Mesothelial cell of epicardium (in vitro differentiated cells): Measurements from ENCODE around the gene SYCN. TPM values are rescaled to one million over a fixed set of nuclear protein-coding genes. Genes with fewer than 3 reads are reported as not detected.

Experiments used
- DNase-seq, 2 experiments: peaks; one replicate each; pipeline ENCODE4 v3.0.0; 2021; ENCODE audit warnings: low spot score in 2 of 2; ENCODE audit not compliant: unreplicated experiment in 2 of 2
- H3K27ac Mint-ChIP-seq: 2 replicates; pipeline ENCODE4 v1.8.0; 2021; ENCODE audit warnings: mixed read lengths
- H3K27me3 Mint-ChIP-seq: 2 replicates; pipeline ENCODE4 v1.8.0; 2021; ENCODE audit warnings: low read depth, mixed read lengths
- H3K36me3 Mint-ChIP-seq: 2 replicates; pipeline ENCODE4 v1.8.0; 2021; ENCODE audit warnings: mixed read lengths
- H3K4me1 Mint-ChIP-seq: 2 replicates; pipeline ENCODE4 v1.8.0; 2021; ENCODE audit warnings: mixed read lengths
- H3K4me3 Mint-ChIP-seq: 2 replicates; pipeline ENCODE4 v1.8.0; 2021; ENCODE audit warnings: mild to moderate bottlenecking, moderate library complexity, mixed read lengths
- H3K9me3 Mint-ChIP-seq: 2 replicates; pipeline ENCODE4 v1.8.0; 2021; ENCODE audit warnings: mixed read lengths
- total RNA-seq: library from RNA; stranded (reverse); gene quantifications from 3 replicates; pipeline ENCODE4 v1.2.1, GENCODE V29; 2021
- TF ChIP-seq, protein P1 (sequence below): fragments of 200-600 bp; sonication (generic); IDR thresholded peaks from one replicate; pipeline ENCODE4 v1.5.0; 2021; ENCODE audit warnings: antibody characterized with exemption; ENCODE audit not compliant: unreplicated experiment

SYCN gene
- total RNA-seq, 1 donor from 2014 or later = not detected

- peaks cover 2% of the 10 kb centered on the region for H3K4me1 Mint-ChIP-seq
- H3K27me3 Mint-ChIP-seq = no peaks in the 10 kb centered on the region
- no peak for DNase-seq
- no peak overlapping the region for H3K4me3 Mint-ChIP-seq
- peaks cover 6% of the 10 kb centered on the region for H3K9me3 Mint-ChIP-seq
- TF ChIP-seq, protein P1, sequence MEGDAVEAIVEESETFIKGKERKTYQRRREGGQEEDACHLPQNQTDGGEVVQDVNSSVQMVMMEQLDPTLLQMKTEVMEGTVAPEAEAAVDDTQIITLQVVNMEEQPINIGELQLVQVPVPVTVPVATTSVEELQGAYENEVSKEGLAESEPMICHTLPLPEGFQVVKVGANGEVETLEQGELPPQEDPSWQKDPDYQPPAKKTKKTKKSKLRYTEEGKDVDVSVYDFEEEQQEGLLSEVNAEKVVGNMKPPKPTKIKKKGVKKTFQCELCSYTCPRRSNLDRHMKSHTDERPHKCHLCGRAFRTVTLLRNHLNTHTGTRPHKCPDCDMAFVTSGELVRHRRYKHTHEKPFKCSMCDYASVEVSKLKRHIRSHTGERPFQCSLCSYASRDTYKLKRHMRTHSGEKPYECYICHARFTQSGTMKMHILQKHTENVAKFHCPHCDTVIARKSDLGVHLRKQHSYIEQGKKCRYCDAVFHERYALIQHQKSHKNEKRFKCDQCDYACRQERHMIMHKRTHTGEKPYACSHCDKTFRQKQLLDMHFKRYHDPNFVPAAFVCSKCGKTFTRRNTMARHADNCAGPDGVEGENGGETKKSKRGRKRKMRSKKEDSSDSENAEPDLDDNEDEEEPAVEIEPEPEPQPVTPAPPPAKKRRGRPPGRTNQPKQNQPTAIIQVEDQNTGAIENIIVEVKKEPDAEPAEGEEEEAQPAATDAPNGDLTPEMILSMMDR = no peak
- H3K36me3 Mint-ChIP-seq = peaks cover 30% of the 10 kb centered on the region
- no peak overlapping the region for H3K27ac Mint-ChIP-seq
These were observed 24.3 kb downstream of the SYCN start for GRCh38 chr19:39179754-39180153.

- H3K27me3 Mint-ChIP-seq = no peaks in the 10 kb centered on the region
- no peak overlapping the region for H3K4me3 Mint-ChIP-seq
- H3K36me3 Mint-ChIP-seq = peaks cover 29% of the 10 kb centered on the region
- no peak for DNase-seq
- TF ChIP-seq, protein P1 = no peak
- peaks cover 5% of the 10 kb centered on the region for H3K9me3 Mint-ChIP-seq
- H3K27ac Mint-ChIP-seq = no peak overlapping the region
- peaks cover 2% of the 10 kb centered on the region for H3K4me1 Mint-ChIP-seq
These were observed 25.6 kb downstream of the SYCN start for GRCh38 chr19:39178296-39179006.

DNA sequence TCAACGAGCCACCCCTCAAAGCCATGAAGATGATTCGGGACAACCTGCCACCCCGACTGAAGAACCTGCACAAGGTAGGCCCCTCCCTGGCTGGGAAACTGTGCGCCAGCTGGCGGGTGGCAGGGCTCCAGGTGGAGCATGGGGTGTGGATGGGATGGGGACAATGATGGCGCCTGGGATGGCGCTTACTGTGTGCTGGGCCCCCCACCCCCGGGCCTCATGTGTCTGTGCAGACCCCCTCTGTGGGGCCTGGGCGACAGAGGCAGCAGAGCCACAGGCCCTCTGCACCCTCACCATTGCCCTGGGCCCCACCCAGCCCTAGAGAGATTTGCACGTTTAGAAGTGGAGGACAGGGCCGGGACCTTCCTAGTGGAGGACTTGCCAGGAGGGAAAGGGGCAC is 26.3 kb downstream of the SYCN start:
- Mint-ChIP-seq H3K9me3 (no peaks in the 10 kb centered on the region), H3K36me3 (peaks cover 24% of the 10 kb centered on the region), H3K27me3 (no peaks in the 10 kb centered on the region), H3K4me3 (no peak overlapping the region), H3K4me1 (peaks cover 2% of the 10 kb centered on the region), H3K27ac (no peak overlapping the region)
- TF ChIP-seq, protein P1 = no peak
- DNase-seq = no peak

DNA sequence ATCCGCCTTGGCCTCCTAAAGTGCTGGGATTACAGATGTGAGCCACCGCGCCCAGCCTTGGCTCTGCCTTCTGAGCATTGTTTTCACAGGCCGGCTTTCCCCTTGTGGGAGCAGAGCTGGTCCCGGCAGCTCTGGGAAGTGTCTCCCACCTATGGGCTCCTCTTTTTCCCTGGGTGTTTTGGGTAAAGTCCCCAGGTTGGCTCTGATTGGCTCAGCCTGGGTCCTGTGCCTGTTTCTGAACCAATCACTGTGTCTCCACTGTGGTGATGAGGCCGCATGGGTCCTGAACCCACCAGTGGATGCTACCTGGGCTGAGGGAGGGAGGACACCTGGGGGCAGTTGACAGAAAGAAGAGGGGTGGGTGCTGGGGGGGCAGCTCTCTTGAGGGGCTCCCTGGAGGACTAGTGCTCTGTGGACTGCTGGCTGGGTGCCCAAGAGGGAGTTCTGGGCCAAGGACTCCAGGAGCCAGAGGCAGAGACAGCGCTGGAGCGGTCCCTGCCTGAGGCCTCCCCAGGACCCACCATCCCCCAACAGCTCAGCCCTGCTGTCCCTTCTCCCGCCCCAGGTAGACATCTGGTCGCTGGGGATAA is 26.9 kb downstream of the SYCN start:
- peaks cover 23% of the 10 kb centered on the region for H3K36me3 Mint-ChIP-seq
- TF ChIP-seq, protein P1 = no peak
- H3K27ac Mint-ChIP-seq = no peak overlapping the region
- H3K4me1 Mint-ChIP-seq = peaks cover 2% of the 10 kb centered on the region
- H3K4me3 Mint-ChIP-seq = no peak overlapping the region
- no peaks in the 10 kb centered on the region for H3K9me3 Mint-ChIP-seq
- no peaks in the 10 kb centered on the region for H3K27me3 Mint-ChIP-seq
- DNase-seq = no peak

DNA sequence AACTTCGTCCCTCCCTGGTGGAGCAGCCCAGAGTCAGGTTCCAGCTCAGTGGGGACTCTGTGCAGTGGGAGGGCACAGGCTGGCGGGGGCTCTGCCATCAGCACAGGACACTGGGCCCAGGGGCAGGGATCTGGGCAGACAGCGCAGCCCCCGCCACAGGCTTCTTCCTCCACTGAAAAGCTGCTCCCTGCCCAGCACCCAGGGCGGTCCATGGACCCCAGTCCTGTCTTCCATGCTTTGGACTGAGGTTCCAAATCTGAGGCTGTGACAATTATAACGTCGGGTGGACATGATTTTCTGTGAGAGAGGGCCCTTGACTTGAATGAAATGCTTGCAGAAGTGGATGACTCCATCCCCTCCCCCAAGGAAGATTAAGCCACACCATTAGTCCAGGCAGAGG is 28.5 kb downstream of the SYCN start:
- TF ChIP-seq, protein P1 = no peak
- Mint-ChIP-seq H3K36me3 (peaks cover 16% of the 10 kb centered on the region), H3K4me1 (peaks cover 2% of the 10 kb centered on the region)

More for the DNA sequence above, 28.5 kb downstream of the SYCN start:
- no peak overlapping the region for H3K4me3 Mint-ChIP-seq
- H3K9me3 Mint-ChIP-seq = no peaks in the 10 kb centered on the region
- H3K27ac Mint-ChIP-seq = peak overlapping the region; percentile 37
- H3K27me3 Mint-ChIP-seq = no peaks in the 10 kb centered on the region
- DNase-seq = no peak
